Keratinocyte (primary cell): ENCODE data around the gene BCAS4.

Source experiments
- CTCF ChIP-seq, 3 experiments: IDR thresholded peaks in 1 of 3; conservative IDR thresholded peaks in 1 of 3; optimal IDR thresholded peaks in 1 of 3; 2 replicates in 2 of 3; 3 replicates in 1 of 3; pipeline versions ENCODE3 to v1.5.1; 2011; ENCODE audit warnings: low read length in 3 of 3, mild to moderate bottlenecking in 3 of 3, moderate library complexity in 2 of 3, control low read depth in 1 of 3, inconsistent platforms in 1 of 3; ENCODE audit not compliant: insufficient read depth in 2 of 3; ENCODE audit errors: extremely low read depth in 1 of 3
- EZH2 ChIP-seq: IDR thresholded peaks from one replicate; pipeline ENCODE4 v1.6.1; 2012; ENCODE audit warnings: inconsistent platforms, mild to moderate bottlenecking, low read length, moderate library complexity

DNA sequence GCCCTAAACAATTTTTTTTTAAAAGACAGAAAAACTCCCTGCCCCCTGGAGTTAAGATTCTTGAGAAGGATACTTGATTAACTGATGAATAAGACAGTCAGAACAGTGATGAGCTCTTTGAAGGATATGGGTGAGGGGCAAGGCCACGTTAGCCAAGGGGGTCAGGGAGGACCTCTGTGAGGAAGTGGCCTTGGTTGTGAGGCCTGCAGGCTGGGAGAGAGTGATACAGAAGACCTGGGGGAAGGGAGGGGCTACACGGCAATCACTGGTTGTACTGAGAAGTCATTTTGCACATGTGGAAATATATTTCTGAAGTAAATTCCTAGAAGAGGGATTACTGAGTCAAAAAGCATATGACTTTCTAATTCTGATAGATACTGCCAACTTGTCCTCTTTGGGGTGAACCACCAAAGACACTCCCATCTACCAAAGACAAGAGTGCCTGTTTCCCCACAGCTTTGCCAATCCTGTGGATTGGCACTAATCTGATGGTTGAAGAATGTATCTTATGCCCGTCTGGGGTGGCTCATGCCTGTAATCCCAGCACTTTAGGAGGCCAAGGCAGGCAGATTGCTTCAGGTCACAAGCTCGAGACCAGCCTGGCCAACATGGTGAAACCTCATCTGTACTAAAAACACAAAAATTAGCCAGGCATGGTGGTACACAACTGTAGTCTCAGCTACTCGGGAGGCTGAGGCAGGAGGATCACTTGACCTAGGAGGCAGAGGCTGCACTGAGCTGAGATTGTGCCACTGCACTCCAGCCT lies 22.3 kb upstream of the BCAS4 start:
- TF ChIP-seq CTCF (optimal IDR thresholded peaks at IDR 0.05 in 1 of 3, IDR thresholded peaks at IDR 0.05 in 1 of 3, conservative IDR thresholded peaks at IDR 0.05 in 1 of 3; ENCODE audit: extremely low read depth in 1 of 3, insufficient read depth in 2 of 3, low read length in 3 of 3) (no peak), EZH2 (no peak)
